NCI-H526 (cell line): ENCODE data around the gene EFCAB7.

Source experiments
- DNase-seq, 2 experiments: peaks; one replicate each; lab custom pipeline; 2025; lab: John Stamatoyannopoulos, UW

EFCAB7 gene, protein sequence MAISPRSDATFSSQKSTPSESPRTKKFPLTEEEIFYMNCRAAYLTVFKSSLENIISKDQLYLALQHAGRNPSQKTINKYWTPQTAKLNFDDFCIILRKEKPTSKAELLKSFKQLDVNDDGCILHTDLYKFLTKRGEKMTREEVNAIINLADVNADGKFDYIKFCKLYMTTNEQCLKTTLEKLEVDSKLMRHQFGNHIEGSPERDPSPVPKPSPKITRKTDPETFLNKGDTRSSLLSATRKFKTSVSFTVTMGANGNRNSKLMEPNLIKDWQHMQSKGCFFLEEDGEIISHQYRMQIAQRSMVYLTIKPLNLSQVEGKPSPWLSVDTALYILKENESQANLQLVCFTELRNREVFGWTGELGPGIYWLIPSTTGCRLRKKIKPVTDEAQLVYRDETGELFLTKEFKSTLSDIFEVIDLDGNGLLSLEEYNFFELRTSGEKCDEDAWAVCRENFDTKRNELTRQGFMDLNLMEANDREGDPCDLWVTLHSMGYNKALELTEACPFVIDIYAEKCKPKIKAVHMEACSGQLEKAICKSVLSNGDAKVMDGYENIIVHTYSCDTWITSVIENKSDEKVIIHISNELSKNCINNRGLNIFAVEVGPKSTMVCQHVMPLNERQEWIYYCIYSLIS

DNA sequence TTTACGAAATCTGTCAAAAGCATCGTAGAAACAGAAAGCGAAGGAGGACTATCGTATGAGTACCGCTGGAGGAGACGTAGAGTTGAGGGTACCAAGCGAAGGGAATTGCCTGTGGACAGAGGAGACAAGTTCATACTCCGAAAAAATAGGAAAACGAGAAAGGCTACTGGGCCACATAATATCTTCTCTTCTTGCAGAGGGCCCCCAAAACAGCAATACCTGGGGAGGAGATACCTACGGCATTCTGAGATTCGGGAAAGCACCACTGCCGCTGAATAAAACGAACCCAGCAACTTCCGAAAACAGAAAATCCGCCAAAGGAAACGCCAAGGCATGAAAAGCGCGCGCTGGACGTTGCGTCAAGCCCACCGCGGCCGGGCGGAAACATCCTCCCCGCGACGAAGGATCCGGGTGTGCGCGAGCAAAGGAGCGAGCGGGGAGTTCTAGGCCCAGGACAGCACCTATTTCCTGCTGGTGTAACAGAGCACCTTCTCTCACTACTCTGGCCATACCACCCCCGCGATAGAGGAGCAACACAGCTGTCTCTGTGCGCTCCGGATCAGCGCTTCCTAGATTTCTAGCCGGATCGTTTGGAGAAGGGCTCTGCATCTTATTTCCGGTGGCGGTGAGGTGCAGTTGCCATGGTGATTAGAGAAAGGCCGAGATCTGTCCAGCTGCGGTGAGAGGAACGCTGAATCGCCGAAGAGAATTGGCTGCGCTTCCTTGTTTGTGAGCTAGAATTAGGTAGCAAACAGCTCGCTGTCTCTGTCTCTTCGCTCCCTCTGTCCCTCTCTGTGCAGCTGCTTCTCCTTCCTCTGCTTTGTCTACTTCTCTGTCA lies at the start of gene EFCAB7, which contains the start of gene ITGB3BP:
TSS of gene EFCAB7 (plus strand) at position 635 of the 838 bp plus-strand sequence. CDS start 2,048 bp downstream, outside the sequence.
TSS of gene ITGB3BP (minus strand) at position 335 of the 838 bp plus-strand sequence. CDS start at position 243, 92 bp downstream.
- peak; percentile 97 to 98 for DNase-seq

DNA sequence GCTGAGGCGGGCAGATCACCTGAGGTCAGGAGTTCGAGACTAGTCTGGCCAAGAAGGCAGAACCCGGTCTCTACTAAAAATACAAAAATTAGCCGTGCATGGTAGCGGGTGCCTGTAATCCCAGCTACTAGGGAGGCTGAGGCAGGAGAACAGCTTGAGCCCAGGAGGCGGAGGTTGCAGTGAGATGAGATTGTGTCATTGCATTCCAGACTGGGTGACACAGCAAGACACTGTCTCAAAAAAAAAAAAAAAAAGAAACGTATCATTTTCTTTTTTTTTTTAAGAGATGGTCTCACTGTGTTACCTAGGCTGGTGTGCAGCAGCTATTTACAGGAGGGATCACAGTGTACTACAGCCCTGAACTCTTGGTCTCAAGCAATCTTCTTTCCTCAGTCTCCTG lies 47.6 kb upstream of the EFCAB7 start:
- no peak for DNase-seq

DNA sequence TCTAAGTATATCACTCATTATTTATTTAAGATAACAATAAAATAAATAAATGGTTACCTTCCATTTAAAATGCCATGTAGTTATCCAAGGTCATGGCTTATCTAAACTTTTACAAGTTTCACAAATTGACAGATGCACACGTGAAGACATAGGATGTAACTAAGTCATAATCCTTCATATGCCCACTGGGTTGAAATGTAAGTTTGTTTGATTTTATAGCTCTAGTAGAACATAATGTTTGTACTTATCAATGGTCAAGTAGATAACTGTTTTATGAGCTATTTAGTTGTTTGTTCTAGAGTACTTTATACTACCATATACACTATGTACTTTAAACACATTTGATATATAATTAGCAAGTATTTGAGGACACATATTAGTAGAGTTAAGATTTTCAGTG lies 43.3 kb upstream of the EFCAB7 start:
- DNase-seq = no peak

DNA sequence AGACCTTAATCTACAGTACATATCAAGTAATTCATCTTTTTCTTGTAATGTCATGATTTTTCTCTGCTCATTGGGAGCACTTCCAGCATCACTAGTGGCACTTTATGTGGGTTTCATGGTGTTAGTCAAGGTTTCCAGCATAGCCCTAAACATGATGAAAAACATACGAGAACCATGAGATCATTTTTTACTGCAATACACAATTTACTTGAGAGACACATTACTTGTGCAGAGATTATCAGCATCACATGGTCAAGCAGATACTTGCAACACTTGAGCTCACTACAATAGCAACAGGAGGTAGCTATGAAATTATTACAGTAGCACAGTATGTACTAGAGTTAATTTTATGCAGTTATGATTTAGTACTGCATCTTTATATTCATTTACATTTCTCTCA lies 36.7 kb upstream of the EFCAB7 start:
- DNase-seq = no peak

DNA sequence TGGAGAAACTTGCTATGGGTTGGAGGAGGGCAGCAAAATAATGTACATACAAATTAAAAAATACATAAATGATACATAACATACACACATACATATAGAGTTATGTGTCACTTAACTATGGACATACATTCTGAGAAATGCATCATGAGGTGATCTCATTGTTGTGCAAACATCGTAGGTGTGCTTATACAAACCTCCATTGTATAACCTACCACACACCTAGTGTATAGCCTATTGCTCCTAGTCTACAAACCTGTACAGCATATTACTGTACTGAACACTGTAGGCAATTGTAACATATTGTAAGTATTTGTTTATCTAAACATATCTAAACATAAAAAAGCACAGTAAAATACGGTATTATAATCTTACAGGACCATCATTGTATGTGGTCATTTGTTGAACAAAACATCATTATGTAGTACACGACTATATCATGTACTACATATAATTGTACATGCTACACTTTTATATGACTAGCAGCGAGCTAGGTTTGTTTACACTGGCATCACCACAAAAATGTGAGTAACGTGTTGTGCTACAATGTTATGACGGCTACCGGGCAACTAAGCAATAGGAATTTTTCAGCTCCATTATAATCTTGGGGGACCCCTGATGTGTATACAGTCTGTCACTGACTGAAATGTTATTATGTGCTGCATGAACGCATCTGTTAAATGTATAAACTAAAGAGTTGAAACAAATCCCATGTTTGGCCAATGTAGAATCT lies 35.8 kb upstream of the EFCAB7 start:
- DNase-seq = no peak

DNA sequence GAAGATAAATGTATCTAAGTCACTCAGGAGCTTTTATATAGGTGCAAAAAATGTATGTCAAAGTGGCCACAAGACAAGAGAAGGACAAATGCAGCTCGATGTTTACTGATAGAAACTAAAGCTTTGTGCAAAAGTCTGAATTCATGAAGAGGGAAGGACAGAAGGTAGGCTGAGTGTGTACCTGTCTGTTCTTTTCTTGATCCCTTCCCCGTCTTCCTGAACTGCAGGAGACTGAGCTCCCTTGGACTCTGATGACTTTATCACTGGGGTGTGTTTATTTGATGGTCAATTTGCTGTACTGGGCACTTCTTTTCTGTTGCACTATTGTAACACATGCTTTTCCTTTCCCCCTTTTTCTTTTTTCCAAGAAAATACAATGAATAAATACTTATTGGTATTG lies 25.7 kb upstream of the EFCAB7 start:
- no peak for DNase-seq

DNA sequence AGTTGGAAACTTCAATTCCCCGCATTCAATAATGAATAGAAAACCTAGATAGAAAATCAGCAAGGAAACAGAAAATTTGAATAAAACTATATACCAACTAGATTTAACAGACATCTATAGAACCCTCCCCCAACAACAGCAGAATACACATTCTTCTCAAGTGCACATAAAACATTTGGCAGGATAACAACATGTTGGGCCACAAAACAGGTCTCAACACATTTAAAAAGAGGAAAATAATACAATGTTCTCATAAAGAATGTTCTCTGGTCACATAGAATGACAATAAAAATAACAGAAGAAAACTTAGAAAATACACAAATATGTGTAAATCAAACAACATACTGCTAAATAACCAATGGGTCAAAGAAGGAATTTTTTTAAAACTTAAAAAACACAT lies 25.2 kb upstream of the EFCAB7 start:
- no peak for DNase-seq

DNA sequence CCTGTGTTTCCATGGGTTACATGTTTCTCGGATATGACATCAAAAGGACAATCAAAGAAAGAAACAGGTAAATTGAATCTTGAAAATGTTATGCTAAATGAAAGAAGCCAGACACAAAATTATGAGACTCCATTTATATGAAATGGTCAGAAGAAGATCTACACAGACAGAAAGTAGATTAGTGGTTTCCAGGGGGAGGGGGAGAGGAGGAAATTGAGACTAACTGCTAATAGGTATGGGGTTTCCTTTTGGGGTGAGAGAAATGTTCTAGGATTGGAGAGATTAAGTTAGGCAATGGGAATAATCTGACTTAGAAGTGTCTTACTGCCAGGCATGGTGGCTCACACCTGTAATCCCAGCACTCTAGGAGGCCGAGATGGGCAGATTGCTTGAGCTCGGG lies 22.1 kb upstream of the EFCAB7 start:
- DNase-seq = no peak

DNA sequence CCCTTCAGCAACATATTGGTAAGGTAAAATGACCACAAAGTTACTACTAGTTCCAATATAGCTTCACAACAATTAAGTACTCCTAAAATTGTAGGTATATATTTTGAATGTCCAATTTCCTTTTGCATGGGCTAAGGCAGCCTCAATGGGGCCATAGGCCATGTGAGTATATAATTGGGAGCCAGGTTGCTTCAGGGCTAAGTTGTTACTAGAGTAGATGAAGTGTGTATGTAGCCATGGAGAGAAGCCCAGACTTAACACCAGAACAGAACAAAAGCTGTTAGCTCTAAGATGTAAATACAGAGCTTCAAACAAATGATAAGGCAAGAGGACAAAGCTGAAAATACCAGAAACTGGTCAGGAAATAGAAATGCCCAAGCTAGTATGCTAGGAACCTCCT lies 16.5 kb upstream of the EFCAB7 start:
- DNase-seq = no peak

DNA sequence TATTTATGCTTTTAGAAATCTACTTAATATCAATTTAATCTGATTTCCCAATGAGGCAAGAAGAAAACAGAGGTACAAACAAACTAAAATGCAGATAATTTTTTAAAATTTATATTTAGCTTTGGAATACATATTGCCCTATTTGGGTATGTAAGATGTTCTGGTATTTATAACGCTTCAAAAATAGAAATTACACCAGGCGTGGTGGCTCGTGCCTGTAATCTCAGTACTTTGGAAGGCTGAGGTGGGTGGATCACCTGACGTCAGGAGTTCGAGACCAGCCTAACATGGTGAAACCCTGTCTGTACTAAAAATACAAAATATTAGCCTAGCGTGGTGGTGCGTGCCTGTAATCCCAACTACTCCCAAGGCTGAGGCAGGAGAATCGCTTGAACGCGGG lies 13.6 kb upstream of the EFCAB7 start:
- no peak for DNase-seq

DNA sequence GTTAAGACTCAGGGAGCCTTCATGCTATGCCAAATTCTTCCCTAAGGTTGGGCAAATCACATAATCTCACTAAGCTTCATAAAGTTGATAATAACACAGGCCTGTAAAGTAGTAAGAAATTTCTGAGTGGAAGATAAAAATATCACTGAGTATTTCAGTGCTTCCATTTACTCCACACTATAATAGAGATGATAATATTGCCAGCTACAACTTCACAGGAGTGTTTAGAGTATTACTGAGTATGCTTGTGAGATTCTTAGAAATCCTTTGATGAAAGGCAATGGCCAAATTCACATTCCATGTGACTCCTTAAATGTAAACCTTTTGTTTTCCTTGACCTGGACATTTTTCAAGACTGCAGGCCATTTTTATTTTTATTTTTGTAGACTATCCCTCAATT lies 10.7 kb upstream of the EFCAB7 start:
- no peak for DNase-seq

DNA sequence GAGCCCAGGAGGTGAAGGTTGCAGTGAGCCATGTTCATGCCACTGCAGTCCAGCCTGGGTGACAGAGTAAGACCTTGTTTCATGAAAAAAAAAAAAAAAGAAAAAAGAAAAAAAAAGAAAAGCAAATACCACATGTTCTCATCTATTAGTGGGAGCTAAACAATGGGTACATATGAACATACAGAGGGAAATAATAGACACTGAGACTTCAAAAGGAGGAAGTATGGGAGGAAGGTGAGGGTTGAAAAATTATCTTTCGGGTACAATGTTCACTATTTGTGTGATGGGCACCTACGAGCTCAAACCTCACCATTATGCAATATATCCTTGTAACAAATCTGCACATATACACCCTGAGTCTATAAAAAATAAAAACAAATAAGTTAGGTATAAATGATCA lies 6.7 kb upstream of the EFCAB7 start:
- DNase-seq = no peak

DNA sequence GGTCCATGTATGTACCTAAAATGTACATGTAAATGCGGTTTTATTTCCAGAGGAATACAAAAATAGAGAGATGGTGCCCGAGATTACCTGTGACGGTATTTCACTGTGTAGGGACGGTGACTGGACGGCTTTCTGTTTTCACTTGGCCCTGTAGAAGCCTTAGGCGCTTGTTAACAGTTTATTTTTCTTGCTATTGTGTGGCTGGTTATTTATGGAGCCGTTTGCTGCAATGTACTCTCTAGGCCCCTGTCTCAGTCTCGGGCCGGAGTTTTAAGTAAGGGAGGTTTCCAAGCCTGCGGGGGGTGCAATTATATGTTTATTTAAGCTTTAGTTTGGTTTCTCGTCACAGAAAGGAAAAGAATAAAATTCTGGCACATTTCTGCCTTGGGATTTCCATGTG lies 413 bp downstream of the EFCAB7 start:
- DNase-seq = no peak

DNA sequence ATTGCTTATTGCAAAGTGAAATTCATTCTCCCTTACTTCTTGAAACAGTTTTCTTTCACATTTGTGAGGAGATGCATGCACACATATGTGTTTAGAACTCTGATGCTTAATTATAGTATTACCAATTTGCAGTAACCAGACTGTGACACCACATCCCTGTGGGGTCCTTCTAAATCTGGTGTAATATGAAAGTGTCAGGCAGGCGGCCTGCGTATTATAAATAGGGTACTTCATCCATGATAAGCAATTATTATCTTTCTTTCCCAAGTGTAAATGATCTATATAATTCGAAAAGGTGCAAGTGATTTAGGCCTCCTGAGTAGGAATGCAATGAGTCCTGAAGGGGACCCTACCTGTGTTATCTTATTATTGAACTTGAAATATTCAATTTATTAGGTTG lies 876 bp downstream of the EFCAB7 start:
- DNase-seq = peak in 1 of 2 experiments; percentile 10

DNA sequence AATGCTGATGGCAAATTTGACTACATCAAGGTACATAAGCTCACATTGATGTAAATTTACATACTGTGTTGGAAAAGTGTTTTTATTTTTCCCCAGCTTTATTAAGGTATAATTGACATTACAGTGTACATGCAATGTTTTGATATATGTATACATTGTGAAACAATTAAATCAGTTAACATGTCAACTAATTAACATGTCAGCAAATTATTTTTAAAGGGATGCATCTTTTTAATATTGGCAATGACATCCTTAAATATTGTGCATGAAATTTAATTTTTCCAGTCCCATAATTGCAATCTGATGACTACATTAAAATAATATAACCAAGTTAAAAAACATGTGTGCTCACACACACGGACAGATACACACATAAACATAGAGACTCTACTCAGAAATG lies 9.4 kb downstream of the EFCAB7 start:
- DNase-seq = peak in 1 of 2 experiments; percentile 21

DNA sequence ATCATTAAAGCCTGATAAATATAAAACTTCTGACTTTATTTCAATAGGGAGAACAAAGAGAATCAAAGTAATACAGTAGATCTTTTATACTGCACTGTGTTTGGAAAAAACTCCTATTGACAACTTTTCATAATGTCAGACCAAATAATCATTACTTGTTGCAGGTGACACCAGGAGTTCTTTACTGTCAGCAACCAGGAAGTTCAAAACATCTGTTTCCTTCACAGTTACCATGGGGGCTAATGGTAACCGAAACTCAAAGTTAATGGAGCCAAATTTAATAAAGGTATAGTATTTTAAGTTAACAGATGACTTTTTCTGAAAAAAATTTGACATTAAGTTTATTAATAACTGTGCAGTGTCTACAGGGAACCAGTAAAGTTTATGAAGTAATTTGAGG lies 10.6 kb downstream of the EFCAB7 start:
- DNase-seq = no peak

DNA sequence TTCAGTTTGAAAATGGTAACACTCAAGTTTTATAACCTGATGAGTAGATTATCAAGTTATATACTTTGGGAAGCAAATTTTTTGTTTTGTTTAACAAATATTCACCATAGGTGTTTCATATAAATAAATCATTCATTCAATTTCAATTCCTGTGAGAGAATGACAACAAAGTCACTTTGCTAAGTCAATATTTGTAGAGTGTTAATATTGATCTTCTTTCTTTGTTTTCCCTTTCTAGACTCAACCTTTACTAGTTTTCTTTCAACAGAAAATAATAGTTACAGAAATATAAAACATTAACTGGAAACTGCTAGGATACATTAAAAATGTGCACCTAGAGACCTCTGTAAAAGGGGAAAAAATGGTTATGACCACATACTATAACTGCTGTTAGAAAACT lies 11.1 kb downstream of the EFCAB7 start:
- peak; percentile 8 to 9 for DNase-seq

DNA sequence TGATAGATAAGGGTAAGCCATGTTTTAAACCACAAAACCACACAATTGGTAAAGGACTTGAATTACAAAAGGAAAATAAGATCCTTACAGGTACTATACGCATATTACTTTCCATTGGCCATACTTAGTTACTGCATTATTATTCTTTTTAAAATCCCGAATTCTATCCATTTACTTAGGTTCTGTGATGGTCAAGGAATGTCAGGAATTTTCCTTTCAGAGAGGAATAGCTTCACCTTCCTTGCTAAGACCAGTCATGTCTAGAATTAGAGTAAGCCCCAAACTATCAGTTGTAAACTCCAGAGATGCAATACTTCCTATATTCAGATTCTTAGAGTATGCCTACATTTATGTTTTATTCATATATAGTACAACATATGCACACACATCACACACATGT lies 13.7 kb downstream of the EFCAB7 start:
- DNase-seq = no peak

DNA sequence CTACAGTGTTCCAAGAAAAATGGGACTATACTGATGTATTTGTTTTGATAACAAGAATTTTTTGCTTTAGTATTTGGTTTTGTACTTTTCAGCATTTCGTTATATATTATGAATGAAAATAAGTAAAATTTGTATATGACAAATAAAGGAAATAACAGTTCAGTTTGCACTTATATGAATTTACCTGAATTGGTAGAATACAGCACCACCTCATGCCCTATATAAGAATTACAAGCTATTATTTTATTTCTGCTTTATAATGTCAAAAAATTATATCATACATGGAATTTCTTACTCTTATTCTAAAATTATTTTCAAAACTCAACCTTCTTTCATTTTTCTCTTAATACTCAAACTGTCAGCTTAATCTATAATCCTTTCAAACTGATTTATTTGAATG lies 14.6 kb downstream of the EFCAB7 start:
- DNase-seq = peak in 1 of 2 experiments; percentile 18

DNA sequence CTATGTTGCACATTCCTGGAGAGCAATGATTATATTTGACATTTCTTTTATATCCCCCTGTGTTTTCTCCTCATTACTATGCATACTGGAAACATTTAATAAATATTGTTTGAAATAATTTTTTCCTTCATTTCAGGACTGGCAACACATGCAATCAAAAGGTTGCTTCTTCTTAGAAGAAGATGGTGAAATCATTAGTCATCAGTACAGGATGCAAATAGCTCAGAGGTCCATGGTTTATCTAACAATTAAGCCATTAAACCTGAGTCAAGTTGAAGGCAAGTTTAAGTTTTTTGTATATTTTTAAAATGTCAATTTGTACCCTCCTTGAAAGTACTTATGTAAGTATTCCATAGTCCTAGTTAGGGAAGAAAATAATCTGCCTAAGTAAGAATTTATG lies 22.5 kb downstream of the EFCAB7 start:
- DNase-seq = no peak

DNA sequence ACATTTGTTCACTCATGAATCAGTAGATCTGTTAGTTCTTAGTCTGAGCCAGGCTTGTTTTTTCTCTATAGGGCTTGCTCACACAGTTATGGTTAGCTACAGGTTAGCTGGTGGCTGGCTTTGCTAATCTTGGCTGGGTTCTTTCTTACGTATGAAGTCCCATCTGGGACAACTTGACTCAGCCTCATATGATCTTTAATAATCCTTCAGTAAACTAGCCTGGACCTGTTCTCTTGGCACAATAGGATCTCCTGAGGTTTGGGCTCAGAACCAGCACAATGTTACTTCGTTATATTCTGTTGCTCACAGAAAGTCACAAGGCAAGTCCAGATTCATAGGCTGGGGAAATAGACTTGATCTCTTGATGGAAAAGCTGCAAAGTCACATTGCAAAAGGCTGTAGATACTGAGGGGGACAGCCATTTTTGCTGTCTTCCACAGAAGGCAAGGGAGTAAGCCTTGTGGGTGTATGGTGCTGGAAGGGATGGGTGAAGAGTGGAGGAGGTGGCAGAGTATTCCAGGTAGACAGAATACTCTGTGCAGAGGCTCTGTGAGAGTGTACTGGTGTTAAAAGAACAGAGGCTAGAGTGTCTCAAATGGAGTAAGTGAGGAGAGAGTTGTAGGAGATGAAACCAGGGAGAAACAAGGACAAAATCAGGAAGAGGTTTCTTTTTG lies 24.4 kb downstream of the EFCAB7 start:
- no peak for DNase-seq
